OCI-LY3 (cell line): ENCODE results near the gene DERA.
"Not testable (repeated sequence)": the region's sequence is repeated elsewhere in the genome, so short reads cannot be mapped to it uniquely, and the experiment has no call there.

Experiments used
- H2AFZ ChIP-seq: fragments of 200-600, 300-600 bp; shearing (Covaris generic); 2 replicates; pipeline ENCODE4 v1.6.0; 2014; ENCODE audit warnings: antibody characterized with exemption, low read depth, low read length
- H3K27ac ChIP-seq: fragments of 200-600, 300-600 bp; sonication (generic); 2 replicates; pipeline ENCODE4 v1.5.1; 2014; ENCODE audit warnings: mild to moderate bottlenecking, low read length, moderate library complexity, mixed read lengths
- H3K27me3 ChIP-seq: fragments of 200-600, 300-600 bp; sonication (generic); 2 replicates; pipeline ENCODE4 v1.6.1; 2014; ENCODE audit warnings: low read depth, low read length, mixed read lengths
- H3K36me3 ChIP-seq: fragments of 200-600, 300-600 bp; sonication (generic); replicated peaks from 2 replicates; pipeline ENCODE3; 2014; ENCODE audit warnings: low read depth, low read length, mixed read lengths
- H3K4me1 ChIP-seq: fragments of 300-600, 200-600 bp; sonication (generic); 2 replicates; pipeline ENCODE4 v1.6.1; 2014; ENCODE audit warnings: low read length, mixed read lengths
- H3K4me2 ChIP-seq: fragments of 200-600, 300-600 bp; sonication (generic); 2 replicates; pipeline ENCODE4 v1.6.1; 2014; ENCODE audit warnings: low read length, mixed read lengths
- H3K4me3 ChIP-seq: fragments of 300-600, 200-600 bp; sonication (generic); 2 replicates; pipeline ENCODE4 v1.5.1; 2014; ENCODE audit warnings: antibody characterized with exemption, mild to moderate bottlenecking, low read length, moderate library complexity
- H3K79me2 ChIP-seq: fragments of 300-600, 200-600 bp; shearing (Covaris generic); 2 replicates; pipeline ENCODE4 v1.6.1; 2014; ENCODE audit warnings: mild to moderate bottlenecking, low read length, mixed read lengths
- H3K9ac ChIP-seq: fragments of 300-600, 200-600 bp; shearing (Covaris generic); 2 replicates; pipeline ENCODE4 v1.6.0; 2014; ENCODE audit warnings: mild to moderate bottlenecking, low read length, moderate library complexity
- H3K9me3 ChIP-seq: fragments of 200-600, 300-600 bp; shearing (Covaris generic); 2 replicates; pipeline ENCODE4 v1.6.1; 2014; ENCODE audit warnings: low read length, mixed read lengths; ENCODE audit not compliant: insufficient read depth
- H4K20me1 ChIP-seq: fragments of 200-600, 300-600 bp; sonication (generic); 2 replicates; pipeline ENCODE4 v1.6.1; 2016; ENCODE audit warnings: low read length, mixed read lengths; ENCODE audit not compliant: insufficient read depth
- CTCF ChIP-seq: fragments of 200-600, 300-600 bp; sonication (generic); IDR thresholded peaks from 2 replicates; pipeline ENCODE4 v1.5.1; 2014; ENCODE audit warnings: antibody characterized with exemption, low read length, low read depth
- EZH2phosphoT487 ChIP-seq: fragments of 200-600 bp; shearing (Covaris generic); IDR thresholded peaks from 2 replicates; pipeline ENCODE4 v1.6.1; 2018; ENCODE audit warnings: antibody characterized with exemption, mixed run types, low read depth

Gene DERA

GRCh38 chr12:15863984-15864383 is 47.1 kb upstream of the DERA start:
- no peak for TF ChIP-seq EZH2phosphoT487
- no peak for TF ChIP-seq CTCF
- peak overlapping the region; percentile 66 for H2AFZ ChIP-seq
- H3K9me3 ChIP-seq, result no peaks in the 10 kb centered on the region
- H3K4me1 ChIP-seq, result peaks cover 6% of the 10 kb centered on the region
- peak overlapping the region; percentile 50 for H3K4me2 ChIP-seq
- no peaks in the 10 kb centered on the region for H3K27me3 ChIP-seq
- no peaks in the 10 kb centered on the region for H3K79me2 ChIP-seq
- H3K9ac ChIP-seq, result no peak overlapping the region
- peak overlapping the region; percentile 47 for H3K4me3 ChIP-seq
- H3K27ac ChIP-seq, result no peak overlapping the region
- no peaks in the 10 kb centered on the region for H4K20me1 ChIP-seq
- no peaks in the 10 kb centered on the region for H3K36me3 ChIP-seq

- Histone ChIP-seq H3K27me3 (no peaks in the 10 kb centered on the region), H3K4me3 (no peak overlapping the region), H3K9ac (no peak overlapping the region), H3K36me3 (no peaks in the 10 kb centered on the region), H3K4me2 (no peak overlapping the region), H3K27ac (no peak overlapping the region), H3K4me1 (peaks cover 6% of the 10 kb centered on the region), H2AFZ (no peak overlapping the region), H3K79me2 (no peaks in the 10 kb centered on the region), H4K20me1 (no peaks in the 10 kb centered on the region), H3K9me3 (no peaks in the 10 kb centered on the region)
- TF ChIP-seq CTCF, result no peak
These were observed 42.9 kb upstream of the DERA start for GRCh38 chr12:15868186-15868585.

GRCh38 chr12:15873556-15873955 is 37.6 kb upstream of the DERA start:
- no peaks in the 10 kb centered on the region for H3K9me3 ChIP-seq
- H3K36me3 ChIP-seq, result no peaks in the 10 kb centered on the region
- H3K9ac ChIP-seq, result no peak overlapping the region
- H2AFZ ChIP-seq, result no peak overlapping the region
- H3K79me2 ChIP-seq, result no peaks in the 10 kb centered on the region
- 0 out of 2 replicates have a peak, but pooled peaks cover 5% of the 10 kb centered on the region for H3K4me1 ChIP-seq
- H3K27ac ChIP-seq, result no peak overlapping the region
- TF ChIP-seq EZH2phosphoT487 (no peak), CTCF (no peak)
- H3K4me2 ChIP-seq, result no peak overlapping the region
- no peaks in the 10 kb centered on the region for H4K20me1 ChIP-seq
- no peaks in the 10 kb centered on the region for H3K27me3 ChIP-seq
- no peak overlapping the region for H3K4me3 ChIP-seq

DNA sequence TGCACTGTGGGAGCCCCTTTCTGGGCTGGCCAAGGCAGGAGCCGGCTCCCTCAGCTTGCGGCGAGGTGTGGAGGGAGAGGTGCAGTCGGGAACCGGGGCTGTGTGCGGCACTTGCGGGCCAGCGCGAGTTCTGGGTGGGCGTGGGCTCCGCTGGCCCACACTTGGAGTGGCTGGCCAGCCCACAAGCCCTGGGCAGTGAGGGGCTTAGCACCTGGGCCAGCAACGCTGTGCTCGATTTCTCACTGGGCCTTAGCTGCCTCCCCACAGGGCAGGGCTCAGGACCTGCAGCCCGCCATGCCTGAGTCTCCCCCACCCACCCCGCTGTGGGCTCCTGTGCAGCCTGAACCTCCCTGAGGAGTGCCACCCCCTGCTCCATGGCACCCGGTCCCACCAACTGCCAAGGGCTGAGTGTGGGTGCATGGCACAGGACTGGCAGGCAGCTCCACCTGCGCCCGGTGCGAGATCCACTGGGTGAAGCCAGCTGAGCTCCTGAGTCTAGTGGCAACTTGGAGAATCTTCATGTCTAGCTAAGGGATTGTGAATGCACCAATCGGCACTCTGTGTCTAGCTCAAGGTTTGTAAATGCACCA is 36.5 kb upstream of the DERA start:
- not testable (repeated sequence) for H3K4me3 ChIP-seq, H4K20me1 ChIP-seq, H3K27ac ChIP-seq, H3K79me2 ChIP-seq, H3K36me3 ChIP-seq, H3K27me3 ChIP-seq, H2AFZ ChIP-seq, H3K4me2 ChIP-seq, H3K4me1 ChIP-seq, H3K9ac ChIP-seq, H3K9me3 ChIP-seq

GRCh38 chr12:15875863-15876262 is 35.3 kb upstream of the DERA start:
- no peaks in the 10 kb centered on the region for H4K20me1 ChIP-seq
- no peak for TF ChIP-seq EZH2phosphoT487
- TF ChIP-seq CTCF, result no peak
- no peak overlapping the region for H3K4me3 ChIP-seq
- no peak overlapping the region for H2AFZ ChIP-seq
- H3K27ac ChIP-seq, result no peak overlapping the region
- no peak overlapping the region for H3K4me2 ChIP-seq
- H3K9me3 ChIP-seq, result no peaks in the 10 kb centered on the region
- H3K36me3 ChIP-seq, result no peaks in the 10 kb centered on the region
- H3K4me1 ChIP-seq, result 0 out of 2 replicates have a peak, but pooled peaks cover 5% of the 10 kb centered on the region
- H3K79me2 ChIP-seq, result no peaks in the 10 kb centered on the region
- H3K27me3 ChIP-seq, result no peaks in the 10 kb centered on the region
- H3K9ac ChIP-seq, result no peak overlapping the region
